NCI-H146 treated with DMSO at 0.1 percent for 48 hours (cell line): ENCODE data around the gene PIEZO1.
A peak's percentile ranks its signal among the peaks of the same experiment; 100 is the strongest.
"Not testable (repeated sequence)": the region's sequence is repeated elsewhere in the genome, so short reads cannot be mapped to it uniquely, and the experiment has no call there.

Source experiments
- DNase-seq: peaks from one replicate; lab custom pipeline; 2025; ENCODE audit not compliant: unreplicated experiment; lab: John Stamatoyannopoulos, UW

The PIEZO1 gene

GRCh38 chr16:88782454-88783390 is 2.3 kb downstream of the PIEZO1 start:
- DNase-seq: no peak

GRCh38 chr16:88781140-88782077 is 3.6 kb downstream of the PIEZO1 start:
- DNase-seq: no peak

GRCh38 chr16:88780142-88781062 is 4.6 kb downstream of the PIEZO1 start:
- no peak for DNase-seq

GRCh38 chr16:88779406-88780141 is 5.4 kb downstream of the PIEZO1 start:
- DNase-seq: no peak

- no peak for DNase-seq
Measured at GRCh38 chr16:88778541-88779065, 6.4 kb downstream of the PIEZO1 start.

GRCh38 chr16:88778271-88778525 is 6.8 kb downstream of the PIEZO1 start:
- no peak for DNase-seq

- DNase-seq: no peak
Measured at GRCh38 chr16:88777471-88778270, 7.3 kb downstream of the PIEZO1 start.

GRCh38 chr16:88775825-88776224 is 9.2 kb downstream of the PIEZO1 start:
- no peak for DNase-seq

- DNase-seq: no peak
Measured at GRCh38 chr16:88774544-88775393, 10.3 kb downstream of the PIEZO1 start.

- no peak for DNase-seq
Measured at GRCh38 chr16:88773812-88774291, 11.2 kb downstream of the PIEZO1 start.

- no peak for DNase-seq
Measured at GRCh38 chr16:88772871-88773811, 11.9 kb downstream of the PIEZO1 start.

- not testable (repeated sequence) for DNase-seq
Measured at GRCh38 chr16:88771781-88772180, 13.2 kb downstream of the PIEZO1 start.

- DNase-seq: no peak
Measured at GRCh38 chr16:88771294-88771772, 13.7 kb downstream of the PIEZO1 start.

GRCh38 chr16:88770461-88771293 is 14.3 kb downstream of the PIEZO1 start:
- peak; percentile 10 for DNase-seq

GRCh38 chr16:88769617-88770460 is 15.2 kb downstream of the PIEZO1 start:
- no peak for DNase-seq
